ENCODE data around the gene ZDHHC16. TPM values are rescaled to one million over a fixed set of nuclear protein-coding genes. Genes with fewer than 3 reads are reported as not detected.

Gene ZDHHC16
- total and polyA plus RNA-seq, 2 experiments from 2014 or later, result 30.8 to 85.5 TPM

DNA sequence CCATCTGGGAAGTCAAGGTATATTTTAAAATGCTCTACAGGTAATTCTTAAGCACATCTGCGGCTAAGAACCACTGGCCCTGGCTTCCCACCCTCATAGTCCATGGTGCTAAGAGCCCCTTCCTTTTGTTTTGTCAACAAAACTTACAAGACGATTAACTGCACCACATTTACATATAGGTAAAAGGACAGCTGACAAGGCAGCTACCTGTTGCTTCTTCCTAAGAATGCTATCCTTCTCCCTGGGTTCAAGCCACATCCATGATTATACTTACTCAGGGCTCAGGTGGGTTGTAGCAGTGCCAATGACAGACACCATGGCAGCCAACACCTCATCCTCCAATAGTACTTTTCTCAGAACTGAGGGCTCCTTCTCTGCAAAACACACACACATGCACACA lies 16.3 kb downstream of the ZDHHC16 start:
- TF ChIP-seq, protein P1, sequence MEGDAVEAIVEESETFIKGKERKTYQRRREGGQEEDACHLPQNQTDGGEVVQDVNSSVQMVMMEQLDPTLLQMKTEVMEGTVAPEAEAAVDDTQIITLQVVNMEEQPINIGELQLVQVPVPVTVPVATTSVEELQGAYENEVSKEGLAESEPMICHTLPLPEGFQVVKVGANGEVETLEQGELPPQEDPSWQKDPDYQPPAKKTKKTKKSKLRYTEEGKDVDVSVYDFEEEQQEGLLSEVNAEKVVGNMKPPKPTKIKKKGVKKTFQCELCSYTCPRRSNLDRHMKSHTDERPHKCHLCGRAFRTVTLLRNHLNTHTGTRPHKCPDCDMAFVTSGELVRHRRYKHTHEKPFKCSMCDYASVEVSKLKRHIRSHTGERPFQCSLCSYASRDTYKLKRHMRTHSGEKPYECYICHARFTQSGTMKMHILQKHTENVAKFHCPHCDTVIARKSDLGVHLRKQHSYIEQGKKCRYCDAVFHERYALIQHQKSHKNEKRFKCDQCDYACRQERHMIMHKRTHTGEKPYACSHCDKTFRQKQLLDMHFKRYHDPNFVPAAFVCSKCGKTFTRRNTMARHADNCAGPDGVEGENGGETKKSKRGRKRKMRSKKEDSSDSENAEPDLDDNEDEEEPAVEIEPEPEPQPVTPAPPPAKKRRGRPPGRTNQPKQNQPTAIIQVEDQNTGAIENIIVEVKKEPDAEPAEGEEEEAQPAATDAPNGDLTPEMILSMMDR (IDR thresholded peaks at IDR 0.05; ENCODE audit: low read depth, low read length), result no peak
- H3K4me1 ChIP-seq (ENCODE audit: low read depth), result no peaks in the 10 kb centered on the region
- no peaks in the 10 kb centered on the region for H3K9me3 ChIP-seq (ENCODE audit: low read depth)
- no peak for DNase-seq (ENCODE audit: low read depth in 1 of 2, low spot score in 1 of 2)
- no peaks in the 10 kb centered on the region for H3K27me3 ChIP-seq
- no peak overlapping the region for H3K27ac ChIP-seq
- H3K36me3 ChIP-seq, result peaks cover 67% of the 10 kb centered on the region
- no peak overlapping the region for H3K4me3 ChIP-seq

- Histone ChIP-seq H3K4me1 (ENCODE audit: low read depth) (no peaks in the 10 kb centered on the region), H3K27ac (peak overlapping the region; percentile 51), H3K36me3 (peaks cover 66% of the 10 kb centered on the region), H3K9me3 (ENCODE audit: low read depth) (no peaks in the 10 kb centered on the region), H3K4me3 (no peak overlapping the region), H3K27me3 (no peaks in the 10 kb centered on the region)
- peak; percentile 59 to 62 for DNase-seq (ENCODE audit: low read depth in 1 of 2, low spot score in 1 of 2)
- TF ChIP-seq, protein P1 (IDR thresholded peaks at IDR 0.05; ENCODE audit: low read depth, low read length), result peak; percentile 84
These were observed 17.6 kb downstream of the ZDHHC16 start for GRCh38 chr10:97463363-97464132.

GRCh38 chr10:97464226-97464625 lies 18.3 kb downstream of the ZDHHC16 start:
- TF ChIP-seq, protein P1 (IDR thresholded peaks at IDR 0.05; ENCODE audit: low read depth, low read length), result no peak
- no peak overlapping the region for H3K4me3 ChIP-seq
- H3K9me3 ChIP-seq (ENCODE audit: low read depth), result no peaks in the 10 kb centered on the region
- no peaks in the 10 kb centered on the region for H3K27me3 ChIP-seq
- no peak for DNase-seq (ENCODE audit: low read depth in 1 of 2, low spot score in 1 of 2)
- peaks cover 62% of the 10 kb centered on the region for H3K36me3 ChIP-seq
- H3K4me1 ChIP-seq (ENCODE audit: low read depth), result no peaks in the 10 kb centered on the region
- peak overlapping the region; percentile 51 for H3K27ac ChIP-seq

GRCh38 chr10:97465982-97466381 lies 20.0 kb downstream of the ZDHHC16 start:
- Histone ChIP-seq H3K36me3 (peaks cover 59% of the 10 kb centered on the region), H3K4me1 (ENCODE audit: low read depth) (no peaks in the 10 kb centered on the region), H3K9me3 (ENCODE audit: low read depth) (no peaks in the 10 kb centered on the region), H3K27ac (no peak overlapping the region), H3K4me3 (no peak overlapping the region), H3K27me3 (no peaks in the 10 kb centered on the region)
- TF ChIP-seq, protein P1 (IDR thresholded peaks at IDR 0.05; ENCODE audit: low read depth, low read length), result no peak
- DNase-seq (ENCODE audit: low read depth in 1 of 2, low spot score in 1 of 2), result no peak

DNA sequence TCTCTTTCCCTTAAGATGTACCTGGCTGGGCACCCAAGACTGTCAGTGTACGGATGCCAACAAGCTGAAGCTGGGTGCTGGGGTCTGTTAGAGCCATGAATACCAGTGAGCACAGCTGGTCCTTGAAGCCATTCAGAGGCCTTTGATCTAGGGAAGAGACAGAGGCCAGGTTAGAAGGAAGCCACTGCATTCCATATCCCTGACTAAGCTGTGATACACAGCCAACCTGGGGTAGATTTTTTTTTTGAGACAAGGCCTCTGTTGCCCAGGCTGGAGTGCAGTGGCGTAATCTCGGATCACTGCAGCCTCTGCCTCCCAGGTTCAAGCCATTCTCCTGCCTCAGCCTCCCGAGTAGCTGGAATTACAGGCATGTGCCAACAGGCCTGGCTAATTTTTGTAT lies 20.8 kb downstream of the ZDHHC16 start:
- peaks cover 54% of the 10 kb centered on the region for H3K36me3 ChIP-seq
- H3K4me1 ChIP-seq (ENCODE audit: low read depth), result no peaks in the 10 kb centered on the region
- no peaks in the 10 kb centered on the region for H3K27me3 ChIP-seq
- no peak overlapping the region for H3K27ac ChIP-seq
- H3K9me3 ChIP-seq (ENCODE audit: low read depth), result no peaks in the 10 kb centered on the region
- no peak for DNase-seq (ENCODE audit: low read depth in 1 of 2, low spot score in 1 of 2)
- TF ChIP-seq, protein P1 (IDR thresholded peaks at IDR 0.05; ENCODE audit: low read depth, low read length), result no peak
- no peak overlapping the region for H3K4me3 ChIP-seq

All from cardiac muscle cell (in vitro differentiated cells and primary cell).